GM23338 (cell line): Measurements from ENCODE around the gene ELOVL6. TPM values are rescaled to one million over a fixed set of nuclear protein-coding genes. Genes with fewer than 3 reads are reported as not detected.

ENCODE experiments used
- ATAC-seq: fragments of 200-7000 bp; cut with Tn5 transposase; 3 replicates; pipeline ENCODE4 v1.9.1; 2020
- DNase-seq: peaks from one replicate; pipeline ENCODE4 v3.0.0-alpha.2; 2015; ENCODE audit warnings: low spot score
- H2AFZ ChIP-seq: fragments of 200-600 bp; sonication (generic); 2 replicates; pipeline ENCODE4 v1.8.0; 2016; ENCODE audit warnings: antibody characterized with exemption, mild to moderate bottlenecking, moderate library complexity
- H3F3A ChIP-seq: fragments of 200-600 bp; sonication (generic); replicated peaks from 2 replicates; pipeline ENCODE4 v1.8.0; 2017; ENCODE audit warnings: antibody characterized with exemption, mixed run types, low read depth
- H3K27ac ChIP-seq: fragments of 200-600 bp; sonication (generic); 2 replicates; pipeline ENCODE4 v1.6.1; 2016; ENCODE audit warnings: low read depth
- H3K27me3 ChIP-seq: fragments of 200-600 bp; sonication (generic); 2 replicates; pipeline ENCODE4 v1.8.0; 2016; ENCODE audit warnings: mild to moderate bottlenecking, mixed run types, moderate library complexity; ENCODE audit not compliant: insufficient read depth
- H3K36me3 ChIP-seq: fragments of 200-600 bp; sonication (generic); 2 replicates; pipeline ENCODE4 v1.8.0; 2016; ENCODE audit warnings: mild to moderate bottlenecking; ENCODE audit not compliant: insufficient read depth
- H3K4me1 ChIP-seq: fragments of 200-600 bp; sonication (generic); 2 replicates; pipeline ENCODE4 v1.8.0; 2016; ENCODE audit warnings: mild to moderate bottlenecking, moderate library complexity; ENCODE audit not compliant: insufficient read depth
- H3K4me2 ChIP-seq: fragments of 200-600 bp; sonication (generic); 2 replicates; pipeline ENCODE4 v1.7.1; 2017; ENCODE audit warnings: mixed run types
- H3K4me3 ChIP-seq: fragments of 200-600 bp; sonication (generic); 2 replicates; pipeline ENCODE4 v1.6.1; 2016; ENCODE audit warnings: mixed run types
- H3K79me2 ChIP-seq: fragments of 200-600 bp; sonication (generic); replicated peaks from 2 replicates; pipeline ENCODE4 v1.8.0; 2017; ENCODE audit warnings: mild to moderate bottlenecking; ENCODE audit not compliant: insufficient read depth
- H3K9me2 ChIP-seq: fragments of 200-600 bp; sonication (generic); 2 replicates; pipeline ENCODE4 v1.8.0; 2017; ENCODE audit not compliant: insufficient read depth
- H4K20me1 ChIP-seq: fragments of 200-600 bp; sonication (generic); replicated peaks from 2 replicates; pipeline ENCODE4 v1.8.0; 2017; ENCODE audit warnings: mild to moderate bottlenecking; ENCODE audit not compliant: insufficient read depth
- H3K27ac Mint-ChIP-seq: 2 replicates; pipeline ENCODE4 v1.8.0; 2020; ENCODE audit warnings: inconsistent platforms, mild to moderate bottlenecking, moderate library complexity, mixed read lengths
- H3K27me3 Mint-ChIP-seq: 3 replicates; pipeline ENCODE4 v1.8.0; 2022; ENCODE audit warnings: low read depth, mild to moderate bottlenecking, moderate library complexity, mixed read lengths, inconsistent platforms; ENCODE audit not compliant: insufficient read depth, poor library complexity
- H3K36me3 Mint-ChIP-seq: 3 replicates; pipeline ENCODE4 v1.8.0; 2021; ENCODE audit warnings: low read depth, mild to moderate bottlenecking, inconsistent platforms, moderate library complexity, mixed read lengths
- H3K4me1 Mint-ChIP-seq: 3 replicates; pipeline ENCODE4 v1.8.0; 2020; ENCODE audit warnings: mild to moderate bottlenecking, inconsistent platforms, mixed read lengths
- H3K4me3 Mint-ChIP-seq: 3 replicates; pipeline ENCODE4 v1.8.0; 2021; ENCODE audit warnings: moderate library complexity, mild to moderate bottlenecking, inconsistent platforms, mixed read lengths
- H3K9me3 Mint-ChIP-seq: 3 replicates; pipeline ENCODE4 v1.8.0; 2020; ENCODE audit warnings: moderate library complexity, mild to moderate bottlenecking, inconsistent platforms, mixed read lengths
- CREB1 ChIP-seq: fragments of 250-450 bp; sonication (Bioruptor Pico); IDR thresholded peaks from 2 replicates; pipeline ENCODE4 v1.5.0; 2020; ENCODE audit warnings: low read depth, mild to moderate bottlenecking, moderate library complexity
- CTCF ChIP-seq, 2 experiments: fragments of 200-600 bp in 1 of 2; sonication (generic) in 1 of 2; conservative IDR thresholded peaks; 2 replicates each; pipeline versions ENCODE4 v1.5.1 to v1.6.1; 2016 to 2017; ENCODE audit warnings: antibody characterized with exemption in 2 of 2, low read depth in 2 of 2, mild to moderate bottlenecking in 2 of 2, moderate library complexity in 1 of 2
- ETS1 ChIP-seq: IDR thresholded peaks from 2 replicates; pipeline ENCODE4 v1.6.1; 2016; ENCODE audit warnings: antibody characterized with exemption
- EZH2 ChIP-seq: fragments of 200-600 bp; sonication (generic); IDR thresholded peaks from one replicate; pipeline ENCODE4 v1.8.0; 2017; ENCODE audit warnings: antibody characterized with exemption, mild to moderate bottlenecking, low read depth; ENCODE audit not compliant: unreplicated experiment
- EZH2phosphoT487 ChIP-seq: fragments of 200-600 bp; sonication (generic); IDR thresholded peaks from one replicate; pipeline ENCODE4 v1.8.1; 2018; ENCODE audit warnings: antibody characterized with exemption; ENCODE audit not compliant: unreplicated experiment
- JUNB ChIP-seq: IDR thresholded peaks from one replicate; pipeline ENCODE4 v1.6.1; 2016; ENCODE audit warnings: antibody characterized with exemption; ENCODE audit not compliant: unreplicated experiment
- NANOG ChIP-seq: IDR thresholded peaks from 2 replicates; pipeline ENCODE4 v1.6.1; 2016; ENCODE audit warnings: antibody characterized with exemption, borderline replicate concordance
- POLR2AphosphoS5 ChIP-seq: IDR thresholded peaks from 2 replicates; pipeline ENCODE4 v1.6.1; 2016; ENCODE audit warnings: antibody characterized with exemption, low read depth
- STAT1 ChIP-seq: IDR thresholded peaks from one replicate; pipeline ENCODE4 v1.6.1; 2016; ENCODE audit warnings: antibody characterized with exemption; ENCODE audit not compliant: unreplicated experiment
- ZNF114 ChIP-seq: fragments of 250-450 bp; sonication (Bioruptor Pico); IDR thresholded peaks from 2 replicates; pipeline ENCODE4 v1.5.0; 2020; ENCODE audit warnings: mild to moderate bottlenecking, moderate library complexity
- ZNF331 ChIP-seq: fragments of 250-450 bp; sonication (Bioruptor Pico); IDR thresholded peaks from 2 replicates; pipeline ENCODE4 v1.5.0; 2020; ENCODE audit warnings: low read depth, mild to moderate bottlenecking, moderate library complexity
- ZNF462 ChIP-seq: fragments of 250-450 bp; sonication (Bioruptor Pico); IDR thresholded peaks from 2 replicates; pipeline ENCODE4 v1.5.0; 2020; ENCODE audit warnings: mild to moderate bottlenecking, moderate library complexity
- polyA plus RNA-seq: library from polyadenylated mRNA; unstranded; fragments of >200 nt; fragmentation: Nextera tagmentation; extraction: Ambion mirVana; gene quantifications from 2 replicates; pipeline ENCODE4 v1.2.1, GENCODE V29; 2016
- total RNA-seq: library from RNA; depleted of rRNA; stranded (reverse); fragments of >200 nt; shearing (Covaris generic); gene quantifications from 2 replicates; pipeline ENCODE4 v1.2.3, GENCODE V29; 2014
- TF ChIP-seq, protein P1 (sequence below): IDR thresholded peaks from one replicate; pipeline ENCODE4 v1.6.1; 2018; ENCODE audit warnings: antibody characterized with exemption; ENCODE audit not compliant: unreplicated experiment

ELOVL6 gene
- total and polyA plus RNA-seq, 2 experiments from 2014 or later, result 82.7 to 89.5 TPM

- no peak overlapping the region for H3K4me3 ChIP-seq
- H3K27me3 Mint-ChIP-seq, result peaks cover 4% of the 10 kb centered on the region
- DNase-seq (no peak), ATAC-seq (no peak)
- H3K79me2 ChIP-seq, result peaks cover 96% of the 10 kb centered on the region
- no peak overlapping the region for H3K4me3 Mint-ChIP-seq
- no peak overlapping the region for H3K27ac ChIP-seq
- H3F3A ChIP-seq, result peaks cover 7% of the 10 kb centered on the region; the same call in 1 of the 2 replicates
- peaks cover 44% of the 10 kb centered on the region for H3K4me1 Mint-ChIP-seq
- peaks cover 11% of the 10 kb centered on the region for H3K36me3 ChIP-seq
- H3K36me3 Mint-ChIP-seq, result peaks cover 48% of the 10 kb centered on the region
- peaks cover 29% of the 10 kb centered on the region for H4K20me1 ChIP-seq
- no peak overlapping the region for H2AFZ ChIP-seq
- H3K27me3 ChIP-seq, result no peaks in the 10 kb centered on the region
- H3K4me1 ChIP-seq, result peaks cover 32% of the 10 kb centered on the region
- no peak for TF ChIP-seq ETS1
- TF ChIP-seq STAT1, result no peak
- TF ChIP-seq NANOG, result no peak
- no peak for TF ChIP-seq CREB1
- TF ChIP-seq POLR2AphosphoS5, result no peak
- TF ChIP-seq ZNF114 (CRISPR knock-in tag), result no peak
- TF ChIP-seq, protein P1, sequence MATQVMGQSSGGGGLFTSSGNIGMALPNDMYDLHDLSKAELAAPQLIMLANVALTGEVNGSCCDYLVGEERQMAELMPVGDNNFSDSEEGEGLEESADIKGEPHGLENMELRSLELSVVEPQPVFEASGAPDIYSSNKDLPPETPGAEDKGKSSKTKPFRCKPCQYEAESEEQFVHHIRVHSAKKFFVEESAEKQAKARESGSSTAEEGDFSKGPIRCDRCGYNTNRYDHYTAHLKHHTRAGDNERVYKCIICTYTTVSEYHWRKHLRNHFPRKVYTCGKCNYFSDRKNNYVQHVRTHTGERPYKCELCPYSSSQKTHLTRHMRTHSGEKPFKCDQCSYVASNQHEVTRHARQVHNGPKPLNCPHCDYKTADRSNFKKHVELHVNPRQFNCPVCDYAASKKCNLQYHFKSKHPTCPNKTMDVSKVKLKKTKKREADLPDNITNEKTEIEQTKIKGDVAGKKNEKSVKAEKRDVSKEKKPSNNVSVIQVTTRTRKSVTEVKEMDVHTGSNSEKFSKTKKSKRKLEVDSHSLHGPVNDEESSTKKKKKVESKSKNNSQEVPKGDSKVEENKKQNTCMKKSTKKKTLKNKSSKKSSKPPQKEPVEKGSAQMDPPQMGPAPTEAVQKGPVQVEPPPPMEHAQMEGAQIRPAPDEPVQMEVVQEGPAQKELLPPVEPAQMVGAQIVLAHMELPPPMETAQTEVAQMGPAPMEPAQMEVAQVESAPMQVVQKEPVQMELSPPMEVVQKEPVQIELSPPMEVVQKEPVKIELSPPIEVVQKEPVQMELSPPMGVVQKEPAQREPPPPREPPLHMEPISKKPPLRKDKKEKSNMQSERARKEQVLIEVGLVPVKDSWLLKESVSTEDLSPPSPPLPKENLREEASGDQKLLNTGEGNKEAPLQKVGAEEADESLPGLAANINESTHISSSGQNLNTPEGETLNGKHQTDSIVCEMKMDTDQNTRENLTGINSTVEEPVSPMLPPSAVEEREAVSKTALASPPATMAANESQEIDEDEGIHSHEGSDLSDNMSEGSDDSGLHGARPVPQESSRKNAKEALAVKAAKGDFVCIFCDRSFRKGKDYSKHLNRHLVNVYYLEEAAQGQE, result no peak
- no peak for TF ChIP-seq ZNF462 (CRISPR knock-in tag)
- TF ChIP-seq EZH2phosphoT487, result no peak
- TF ChIP-seq EZH2, result no peak
- TF ChIP-seq CTCF (conservative IDR thresholded peaks at IDR 0.05; ENCODE audit: low read depth in 2 of 2), result no peak
- no peak for TF ChIP-seq ZNF331 (CRISPR knock-in tag)
- no peak for TF ChIP-seq JUNB
- H3K9me2 ChIP-seq, result no peaks in the 10 kb centered on the region
- H3K9me3 Mint-ChIP-seq, result no peaks in the 10 kb centered on the region
- H3K4me2 ChIP-seq, result no peak overlapping the region
- no peak overlapping the region; the same call in 1 of the 2 replicates for H3K27ac Mint-ChIP-seq
These were observed 10.3 kb downstream of the ELOVL6 start for GRCh38 chr4:110188113-110188512.
